HG03520 (cell line): ENCODE results near the gene SERP1.

ENCODE experiments used
- ATAC-seq: cut with Tn5 transposase; IDR thresholded peaks from one replicate; pipeline ENCODE4 v1.9.1; 2021; ENCODE audit warnings: mild to moderate bottlenecking, moderate library complexity; ENCODE audit not compliant: unreplicated experiment

Gene SERP1

GRCh38 chr3:150546226-150547044, at the start of gene SERP1, which contains the start of gene EIF2A:
Gene SERP1 (minus strand): TSS chr3:150546496. CDS start chr3:150546135, 361 bp downstream.
Gene EIF2A (plus strand): TSS chr3:150546787. CDS start chr3:150546803, 16 bp downstream.
- ATAC-seq, result peak; percentile 90

DNA sequence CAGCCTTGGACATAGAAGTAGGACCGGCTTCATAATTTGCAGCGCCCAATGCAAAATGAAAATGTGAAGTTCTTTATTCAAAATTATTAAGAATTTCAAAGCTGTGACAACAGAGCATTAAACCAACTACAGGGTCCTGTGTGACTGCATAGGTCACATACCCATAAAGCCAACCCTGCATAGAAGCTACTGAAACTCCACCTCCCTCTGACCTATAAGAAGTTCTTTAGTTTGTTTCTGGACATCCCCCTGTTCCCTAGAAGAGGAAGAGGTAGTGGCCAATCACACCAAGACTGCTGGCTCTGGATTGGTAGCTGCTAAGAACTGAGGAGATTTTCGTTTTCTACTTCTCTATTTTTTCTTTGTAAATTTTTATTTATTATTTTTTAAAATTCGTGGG, 47.9 kb upstream of the SERP1 start:
- ATAC-seq, result no peak

GRCh38 chr3:150589759-150590158, 43.5 kb upstream of the SERP1 start:
- no peak for ATAC-seq

DNA sequence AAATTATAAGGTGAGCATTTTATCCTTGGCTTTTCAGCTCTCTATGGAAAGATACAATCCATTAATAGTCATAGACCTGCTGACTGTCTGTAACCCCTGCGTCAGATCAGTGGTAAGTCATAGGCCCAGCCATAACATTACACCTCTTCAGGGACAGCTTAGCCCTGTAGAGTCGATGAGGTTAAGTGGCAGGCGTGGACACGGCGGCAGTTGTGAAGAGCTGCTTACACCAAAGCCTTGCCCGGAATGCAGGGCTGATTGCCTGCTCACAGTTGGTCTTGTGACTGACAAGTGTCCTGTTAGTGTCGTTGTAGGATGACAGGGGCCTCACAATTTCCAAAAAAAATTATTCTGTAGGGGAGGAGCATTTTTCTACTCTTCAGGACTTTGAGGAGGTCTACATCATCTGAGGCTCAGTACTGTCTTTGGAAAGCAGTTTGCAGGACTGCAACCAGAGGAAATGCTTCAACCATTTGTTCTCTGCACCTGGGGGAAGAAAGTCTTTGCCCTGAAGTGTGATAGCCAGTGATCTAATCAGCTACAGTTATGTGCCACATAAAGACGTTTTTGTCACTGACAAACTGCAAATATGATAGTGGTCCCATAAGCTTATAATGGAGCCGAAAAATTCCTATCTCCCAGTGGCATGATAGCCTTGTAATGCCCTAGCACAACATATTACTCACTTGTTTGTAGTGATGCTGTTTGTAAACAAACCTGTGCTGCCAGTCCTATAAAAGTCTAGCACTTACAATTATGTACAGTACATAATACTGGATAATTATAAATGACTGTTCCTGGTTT, 41.9 kb upstream of the SERP1 start:
- ATAC-seq, result no peak

GRCh38 chr3:150583028-150583427, 36.7 kb upstream of the SERP1 start:
- no peak for ATAC-seq

DNA sequence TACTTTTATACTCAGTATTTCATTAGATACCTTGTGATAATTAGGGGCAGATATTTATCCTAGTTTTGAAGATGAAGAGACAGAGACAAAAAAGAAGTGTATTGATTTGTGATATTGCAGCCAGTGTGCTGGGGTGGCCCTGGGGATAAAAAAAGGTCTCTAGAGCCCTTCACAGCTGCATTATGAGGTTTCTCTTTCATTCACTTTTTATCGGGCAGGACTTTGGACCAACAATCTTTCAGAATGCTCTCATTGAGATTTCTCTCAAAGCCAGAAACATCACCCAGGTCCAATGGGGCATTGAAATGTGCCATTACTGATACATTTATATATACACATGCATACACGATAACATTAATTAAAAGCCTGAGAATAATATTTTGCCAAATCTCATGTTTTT, 36.3 kb upstream of the SERP1 start:
- no peak for ATAC-seq

DNA sequence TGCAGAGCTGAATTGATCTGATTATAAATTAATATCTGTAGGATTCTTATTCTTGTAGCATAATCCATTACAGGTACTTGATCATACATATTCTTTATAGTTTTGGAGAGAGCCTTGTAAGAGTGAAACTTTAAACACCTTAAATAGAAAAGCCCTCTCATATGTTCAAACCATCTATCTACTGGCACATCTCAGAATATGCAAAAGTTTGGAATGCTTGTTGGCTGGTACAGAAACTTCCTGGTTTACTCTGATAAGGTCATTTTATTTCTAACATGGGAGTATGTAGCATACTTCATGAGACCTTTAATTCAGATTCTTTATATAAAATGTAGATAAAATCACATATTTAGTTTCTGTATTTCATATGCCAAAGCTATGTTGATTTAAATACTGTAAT, 34.9 kb upstream of the SERP1 start:
- ATAC-seq, result no peak

GRCh38 chr3:150577855-150578254, 31.6 kb upstream of the SERP1 start:
- ATAC-seq, result no peak

DNA sequence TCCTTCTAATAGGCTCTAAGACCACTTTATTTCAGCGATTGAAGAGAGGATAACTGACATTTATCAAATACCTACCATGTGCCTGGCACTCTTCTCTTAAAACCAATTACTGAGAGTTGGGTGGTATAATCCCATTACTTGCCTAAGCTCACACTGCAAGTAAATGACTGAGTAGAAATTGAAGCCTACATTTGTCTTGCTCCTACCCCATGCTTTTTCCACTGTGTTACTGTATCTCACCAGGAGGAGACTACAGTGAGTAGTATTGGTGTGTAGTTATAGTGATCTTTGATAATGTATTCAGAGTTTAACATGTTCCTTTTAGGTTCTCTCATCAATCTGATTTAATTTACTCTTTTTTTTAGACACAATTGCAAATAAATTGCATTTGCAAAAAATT, 21.0 kb upstream of the SERP1 start:
- no peak for ATAC-seq

DNA sequence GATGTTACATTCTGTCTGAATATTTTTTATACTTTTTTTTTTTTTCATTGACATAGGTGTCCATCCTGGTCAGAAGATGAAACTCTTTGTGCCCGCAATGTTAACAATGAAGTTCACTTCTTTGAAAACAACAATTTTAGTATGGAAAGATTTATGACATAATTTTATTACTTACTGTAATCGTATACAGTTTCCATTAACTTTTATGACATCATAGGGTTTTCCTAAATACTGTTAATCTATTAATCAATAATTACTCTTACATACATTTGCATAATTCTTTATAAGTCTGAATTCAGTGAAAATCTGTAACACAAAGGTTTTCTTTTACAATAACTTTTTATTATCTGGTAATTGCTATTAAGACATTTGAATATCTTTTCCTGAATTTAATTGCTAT, 17.9 kb upstream of the SERP1 start:
- no peak for ATAC-seq

DNA sequence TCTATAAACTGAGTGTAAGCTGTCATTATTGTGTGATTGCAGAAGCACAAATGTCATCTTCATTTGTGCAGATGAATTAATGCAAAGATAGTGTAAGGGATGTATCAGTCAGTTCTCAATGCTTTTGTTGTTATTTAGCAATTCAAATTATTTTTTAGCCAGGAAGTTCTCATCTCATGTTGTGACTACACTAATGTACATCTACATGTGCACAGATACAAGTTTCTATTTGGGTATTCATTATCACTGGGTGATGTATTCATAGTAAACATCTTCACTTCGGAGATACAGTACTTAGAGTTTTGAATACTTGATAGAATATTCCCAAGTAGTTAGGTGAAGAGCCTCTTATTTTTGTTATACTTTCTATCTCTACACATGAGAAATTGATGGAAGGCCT, 11.4 kb upstream of the SERP1 start:
- ATAC-seq, result no peak

GRCh38 chr3:150556792-150557191, 10.5 kb upstream of the SERP1 start:
- no peak for ATAC-seq

DNA sequence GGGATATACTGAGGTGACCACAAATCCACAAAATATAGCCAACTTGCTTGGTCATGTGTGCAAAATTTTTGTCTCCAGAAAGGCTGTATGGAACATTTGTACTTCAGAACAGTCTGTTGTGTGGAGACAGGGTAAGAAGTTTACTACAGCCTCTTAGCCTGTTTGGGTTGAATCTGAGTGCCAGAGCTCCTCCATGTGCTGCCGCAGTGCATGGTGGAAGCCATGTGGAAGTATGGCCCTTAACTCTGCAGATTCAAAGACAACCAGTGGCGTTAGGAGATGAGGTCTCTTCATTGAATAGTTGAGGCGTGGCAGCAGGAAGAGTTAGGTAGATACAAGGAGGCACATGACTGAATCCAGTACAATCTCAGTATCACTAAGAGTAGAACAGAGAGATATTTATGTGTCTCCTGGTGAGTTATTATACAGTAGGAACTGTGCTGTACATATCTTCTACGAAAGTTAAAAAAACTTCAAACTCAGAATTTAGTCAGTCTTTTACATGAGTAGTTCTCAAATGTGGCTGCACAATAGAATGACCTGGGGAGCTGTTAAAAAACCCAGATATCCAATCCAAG, 9.7 kb upstream of the SERP1 start:
- no peak for ATAC-seq

- no peak for ATAC-seq
Measured at GRCh38 chr3:150547045-150547741, 897 bp upstream of the SERP1 start.

DNA sequence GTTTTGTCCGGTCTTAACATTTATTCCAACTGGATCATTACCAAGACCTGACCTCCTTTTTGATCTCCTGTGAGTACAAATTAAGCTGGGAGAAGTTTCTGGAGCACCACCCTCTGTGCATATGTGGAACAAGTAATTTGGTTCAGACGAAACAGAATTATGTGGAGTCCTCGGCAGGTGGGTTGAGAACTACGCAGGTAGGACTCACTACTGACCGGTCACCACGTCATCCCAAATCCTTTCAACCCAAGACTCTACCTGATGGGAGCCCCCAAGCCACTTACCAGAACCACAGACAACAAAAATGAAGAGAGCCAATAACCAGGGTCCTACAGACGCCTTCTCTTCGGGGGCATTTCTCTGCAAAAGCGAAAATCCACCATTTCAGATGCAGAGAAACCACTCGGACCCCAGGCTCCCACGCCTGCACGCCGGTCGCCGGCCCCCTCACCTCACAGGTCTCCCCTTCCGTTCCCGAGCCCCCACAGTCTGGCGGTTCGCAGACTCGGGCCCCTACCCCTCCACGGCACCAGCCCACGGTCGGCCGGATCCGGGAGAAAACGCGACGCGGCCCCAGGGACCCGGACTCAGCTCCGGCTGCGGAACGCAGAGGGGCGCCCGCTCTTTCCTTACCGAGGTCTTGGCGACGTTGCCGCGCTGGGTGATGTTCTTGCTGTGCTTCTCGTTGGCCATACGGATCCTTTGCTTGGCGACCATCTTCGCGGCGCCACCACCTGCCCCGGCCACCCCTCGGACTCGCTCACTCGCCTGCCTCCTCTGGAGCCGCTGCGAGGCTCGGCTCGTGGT, 674 bp downstream of the SERP1 start:
- ATAC-seq, result peak; percentile 12

DNA sequence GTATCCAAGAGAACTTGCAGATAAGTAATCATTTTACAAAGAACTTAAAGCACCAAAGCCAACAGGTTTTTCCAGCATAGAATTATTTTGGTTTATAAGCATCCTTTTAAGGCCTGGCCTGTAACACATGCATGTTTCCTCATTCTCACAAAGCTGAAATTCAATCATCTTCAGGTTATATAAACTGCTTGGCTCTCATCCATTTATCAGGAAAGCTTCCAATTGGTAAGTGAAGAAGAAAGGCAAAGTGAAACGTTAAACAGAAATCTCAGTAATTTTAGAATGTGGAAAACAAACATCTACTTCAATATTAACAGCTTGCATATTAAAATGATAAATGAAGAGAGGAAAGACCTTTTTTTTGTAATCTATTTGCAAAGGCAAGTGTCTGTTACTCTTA, 1.6 kb downstream of the SERP1 start:
- no peak for ATAC-seq

GRCh38 chr3:150544041-150544440, 2.3 kb downstream of the SERP1 start:
- no peak for ATAC-seq

- no peak for ATAC-seq
Measured at GRCh38 chr3:150543531-150543930, 2.8 kb downstream of the SERP1 start.

DNA sequence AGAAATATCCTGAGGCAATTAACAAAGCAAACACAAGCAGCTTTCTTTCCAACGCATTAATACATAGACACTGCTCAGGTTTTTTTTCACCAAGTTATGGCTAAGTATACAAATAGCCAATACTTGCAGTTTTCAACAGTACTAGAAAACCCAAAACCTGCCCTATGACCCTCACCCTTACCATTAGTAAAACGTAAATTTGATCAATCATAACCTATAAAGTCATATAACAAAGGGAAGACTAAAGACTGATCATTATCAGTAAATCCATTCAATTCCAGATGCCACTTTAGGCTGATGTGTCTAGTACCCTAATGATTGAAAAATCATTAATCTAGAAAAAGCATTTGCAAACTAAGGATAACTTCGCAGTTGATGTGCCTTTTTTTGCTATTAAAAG, 3.2 kb downstream of the SERP1 start:
- no peak for ATAC-seq

DNA sequence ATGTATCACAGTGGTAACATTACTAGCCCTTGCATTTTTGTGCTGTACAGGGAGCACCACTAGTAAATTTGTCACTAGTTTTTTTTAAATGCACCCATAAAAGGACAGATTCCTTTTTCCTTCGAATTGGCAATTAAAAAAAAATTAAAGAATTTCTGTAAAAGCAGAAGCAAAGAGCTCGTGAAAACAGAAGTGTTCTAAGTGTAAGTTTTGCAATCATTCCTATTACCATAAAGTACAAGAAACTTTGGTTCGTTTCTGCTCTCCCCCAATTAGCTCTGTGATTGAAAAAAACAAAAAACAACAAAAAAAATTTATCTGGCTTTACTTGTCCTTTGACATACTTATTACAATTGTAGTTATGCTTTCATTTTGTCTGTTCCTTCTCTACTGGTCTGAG, 5.3 kb downstream of the SERP1 start:
- no peak for ATAC-seq
